CD1c-positive myeloid dendritic cell (primary cell): ENCODE data around the gene LSP1.

Experiments
- DNase-seq: peaks from one replicate; pipeline ENCODE4 v3.0.0-alpha.2; 2016; ENCODE audit errors: extremely low spot score

LSP1 gene

GRCh38 chr11:1825039-1825740 lies 27.7 kb upstream of the LSP1 start:
- peak; percentile 53 for DNase-seq

- DNase-seq = no peak
Observed at GRCh38 chr11:1825785-1826451, 27.0 kb upstream of the LSP1 start.

GRCh38 chr11:1826552-1827094 lies 26.3 kb upstream of the LSP1 start:
- DNase-seq = no peak

GRCh38 chr11:1827095-1827813 lies 25.6 kb upstream of the LSP1 start:
- no peak for DNase-seq

GRCh38 chr11:1827931-1828330 lies 25.0 kb upstream of the LSP1 start:
- DNase-seq = no peak

- no peak for DNase-seq
Observed at GRCh38 chr11:1828542-1828941, 24.3 kb upstream of the LSP1 start.

- DNase-seq = no peak
Observed at GRCh38 chr11:1829039-1829820, 23.7 kb upstream of the LSP1 start.

- no peak for DNase-seq
Observed at GRCh38 chr11:1830004-1830321, 22.9 kb upstream of the LSP1 start.

- DNase-seq = no peak
Observed at GRCh38 chr11:1830322-1831223, 22.3 kb upstream of the LSP1 start.

- DNase-seq = no peak
Observed at GRCh38 chr11:1831338-1832210, 21.3 kb upstream of the LSP1 start.

- peak; percentile 57 for DNase-seq
Observed at GRCh38 chr11:1832211-1832919, 20.5 kb upstream of the LSP1 start.

GRCh38 chr11:1832920-1833295 lies 20.0 kb upstream of the LSP1 start:
- DNase-seq = no peak

- DNase-seq = no peak
Observed at GRCh38 chr11:1834062-1834610, 18.7 kb upstream of the LSP1 start.

GRCh38 chr11:1834779-1835670 lies 17.9 kb upstream of the LSP1 start, which contains the start of gene SYT8:
SYT8 (plus strand) TSS chr11:1834990; CDS start chr11:1835106, 116 bp downstream.
- DNase-seq = no peak

- DNase-seq = no peak
Observed at GRCh38 chr11:1835671-1836010, 17.2 kb upstream of the LSP1 start.

- DNase-seq = no peak
Observed at GRCh38 chr11:1836011-1836945, 16.6 kb upstream of the LSP1 start.
